ENCODE data around the gene BABAM2. TPM values are rescaled to one million over a fixed set of nuclear protein-coding genes. Genes with fewer than 3 reads are reported as not detected.

BABAM2 gene
- total RNA-seq, 1 experiment from 2014 or later, result 27.1 TPM

GRCh38 chr2:28248511-28248910 lies 358.0 kb downstream of the BABAM2 start:
- no peaks in the 10 kb centered on the region for H3K9me3 Mint-ChIP-seq
- no peak overlapping the region for H3K27ac ChIP-seq (ENCODE audit: insufficient read length, low read depth, low read length)
- H3K9ac ChIP-seq (ENCODE audit: extremely low read depth, insufficient read length, low read length), result no peak overlapping the region

More at GRCh38 chr2:28248511-28248910, 358.0 kb downstream of the BABAM2 start:
- H3K79me2 ChIP-seq (ENCODE audit: insufficient read depth, low read length), result no peaks in the 10 kb centered on the region
- H3K27me3 Mint-ChIP-seq (ENCODE audit: low read depth), result no peaks in the 10 kb centered on the region
- H3K14ac ChIP-seq (ENCODE audit: insufficient read depth, low read length), result no peak overlapping the region
- no peak overlapping the region for H2AFZ ChIP-seq (ENCODE audit: low read length)
- no peaks in the 10 kb centered on the region; the same call in 1 of the 2 replicates for H3K4me1 ChIP-seq (ENCODE audit: insufficient read depth, low read length)
- H2BK12ac ChIP-seq (ENCODE audit: insufficient read length, low read depth, low read length), result no peak overlapping the region
- no peak for DNase-seq
- no peak overlapping the region for H2BK120ac ChIP-seq (ENCODE audit: low read depth, low read length, poor library complexity, severe bottlenecking)
- H4K8ac ChIP-seq (replicated peaks; ENCODE audit: insufficient read length, low read depth, low read length), result no peak overlapping the region
- no peak overlapping the region for H3K4ac ChIP-seq (ENCODE audit: low read depth, low read length)
- H3K23me2 ChIP-seq (ENCODE audit: insufficient read length, low read depth, low read length, poor library complexity, severe bottlenecking), result no peaks in the 10 kb centered on the region
- H3K18ac ChIP-seq (ENCODE audit: insufficient read length, low read depth, low read length), result no peak overlapping the region
- H3K4me1 Mint-ChIP-seq, result no peaks in the 10 kb centered on the region
- no peak overlapping the region for H4K91ac ChIP-seq (ENCODE audit: insufficient read length, low read depth, low read length)
- H3K4me3 Mint-ChIP-seq, result no peak overlapping the region
- H3T11ph ChIP-seq (ENCODE audit: low read length), result no peak overlapping the region
- no peaks in the 10 kb centered on the region for H3K9me3 ChIP-seq (ENCODE audit: control insufficient read depth, low read depth, low read length)
- no peak overlapping the region for H2AK5ac ChIP-seq (ENCODE audit: insufficient read length, low read length)
- no peak overlapping the region for H3K56ac ChIP-seq (ENCODE audit: insufficient read length, low read depth, low read length)
- no peak overlapping the region for H2BK20ac ChIP-seq (ENCODE audit: low read depth, low read length, poor library complexity, severe bottlenecking)
- H4K5ac ChIP-seq (ENCODE audit: insufficient read length, low read depth, low read length), result no peak overlapping the region
- H3K79me1 ChIP-seq (ENCODE audit: insufficient read depth, low read depth, low read length, poor library complexity, severe bottlenecking), result no peaks in the 10 kb centered on the region
- H3K36me3 Mint-ChIP-seq (ENCODE audit: insufficient read depth in 1 of 3, low read depth in 3 of 3), result no peaks in the 10 kb centered on the region
- no CpG with 5 or more reads among the region's 2 CpGs for WGBS (ENCODE audit: extremely low coverage, insufficient read length, low lambda C conversion rate)
- no peak overlapping the region for H3K4me2 ChIP-seq (ENCODE audit: insufficient read depth, insufficient read length, low read length)
- H3K27me3 ChIP-seq (ENCODE audit: insufficient read depth, low read length), result no peaks in the 10 kb centered on the region
- no peak for TF ChIP-seq CTCF (conservative IDR thresholded peaks at IDR 0.05)
- H2BK5ac ChIP-seq (ENCODE audit: insufficient read length, low read length), result no peak overlapping the region
- H4K20me1 ChIP-seq (ENCODE audit: control insufficient read depth, insufficient read depth, insufficient read length), result no peaks in the 10 kb centered on the region
- no peak overlapping the region; a peak in 2 of 7 replicates for H3K27ac Mint-ChIP-seq
- no peak overlapping the region for H3K23ac ChIP-seq (ENCODE audit: insufficient read length, low read depth, low read length)
- H2BK15ac ChIP-seq (ENCODE audit: low read depth, low read length), result no peak overlapping the region

Data from H9 (cell line).